NCI-H2171 treated with DMSO at 0.1 percent for 48 hours (cell line): ENCODE measurements around the gene IL1R1.
"Not testable (repeated sequence)": the region's sequence is repeated elsewhere in the genome, so short reads cannot be mapped to it uniquely, and the experiment has no call there.

Experiments
- DNase-seq: peaks from one replicate; lab custom pipeline; 2025; lab: John Stamatoyannopoulos, UW

Gene IL1R1, protein sequence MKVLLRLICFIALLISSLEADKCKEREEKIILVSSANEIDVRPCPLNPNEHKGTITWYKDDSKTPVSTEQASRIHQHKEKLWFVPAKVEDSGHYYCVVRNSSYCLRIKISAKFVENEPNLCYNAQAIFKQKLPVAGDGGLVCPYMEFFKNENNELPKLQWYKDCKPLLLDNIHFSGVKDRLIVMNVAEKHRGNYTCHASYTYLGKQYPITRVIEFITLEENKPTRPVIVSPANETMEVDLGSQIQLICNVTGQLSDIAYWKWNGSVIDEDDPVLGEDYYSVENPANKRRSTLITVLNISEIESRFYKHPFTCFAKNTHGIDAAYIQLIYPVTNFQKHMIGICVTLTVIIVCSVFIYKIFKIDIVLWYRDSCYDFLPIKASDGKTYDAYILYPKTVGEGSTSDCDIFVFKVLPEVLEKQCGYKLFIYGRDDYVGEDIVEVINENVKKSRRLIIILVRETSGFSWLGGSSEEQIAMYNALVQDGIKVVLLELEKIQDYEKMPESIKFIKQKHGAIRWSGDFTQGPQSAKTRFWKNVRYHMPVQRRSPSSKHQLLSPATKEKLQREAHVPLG

DNA sequence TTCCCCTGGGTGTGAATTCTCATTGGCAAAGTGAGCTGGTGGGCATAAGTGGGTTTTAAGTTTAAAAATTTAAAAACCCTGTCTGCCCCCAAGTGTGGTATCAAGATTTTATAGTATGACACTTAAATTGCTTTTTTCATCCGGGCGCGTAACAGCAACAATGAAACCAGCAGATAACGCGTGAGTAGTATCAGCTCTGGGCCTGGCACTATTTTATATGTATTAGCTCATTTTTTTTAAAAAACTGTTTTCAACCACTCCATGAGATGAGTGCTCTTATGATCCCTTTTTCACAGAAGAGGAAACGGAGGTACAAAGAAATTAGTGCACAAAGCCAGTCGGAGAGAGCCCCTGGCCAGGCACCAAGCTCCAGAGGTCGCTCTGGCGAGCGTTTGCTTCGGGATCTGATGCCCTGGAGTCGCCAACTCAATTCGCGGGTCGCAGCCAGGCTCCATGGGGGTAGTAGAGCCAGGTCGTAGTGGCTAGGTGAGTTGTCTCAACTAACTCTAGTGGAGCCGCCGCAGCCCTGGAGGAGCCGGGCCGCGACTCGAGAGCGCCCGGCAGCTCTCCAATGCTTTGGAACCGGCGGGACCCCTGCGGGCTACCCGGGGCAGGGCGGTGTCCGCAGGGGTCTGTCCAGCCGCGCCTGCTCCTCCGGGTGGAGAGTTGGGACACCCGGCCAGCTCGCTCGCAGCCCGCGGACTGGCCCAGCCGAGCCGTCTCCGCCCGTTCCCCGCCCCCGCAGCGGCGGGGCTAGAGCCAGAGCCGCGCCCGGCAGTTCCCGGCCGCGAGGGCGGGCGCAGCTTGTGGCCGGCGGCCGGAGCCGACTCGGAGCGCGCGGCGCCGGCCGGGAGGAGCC lies at the start of gene IL1R1:
Gene IL1R1, plus strand, starts transcription at position 777 of the 859 bp plus-strand sequence. CDS start 14,979 bp downstream, outside the sequence.
- no peak for DNase-seq

DNA sequence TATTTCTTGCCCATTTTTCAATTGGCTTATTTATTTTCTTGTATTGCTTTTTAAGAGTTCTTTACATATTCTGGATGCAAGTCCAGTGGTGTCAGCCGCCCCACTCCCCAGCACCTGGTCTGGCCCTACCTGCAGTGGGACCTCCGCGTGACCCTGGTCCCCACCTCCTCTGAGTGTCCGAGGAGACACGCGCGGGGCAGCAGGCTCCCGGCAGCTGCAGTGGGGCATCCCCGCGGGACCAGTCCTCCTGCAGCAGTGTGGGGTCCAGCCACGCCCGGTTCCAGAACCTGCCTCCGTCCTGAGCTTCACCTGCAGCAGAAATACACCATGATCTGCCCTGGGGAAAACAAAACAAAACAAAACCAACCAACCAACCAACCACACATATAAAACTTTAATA lies 48.9 kb upstream of the IL1R1 start:
- no peak for DNase-seq

GRCh38 chr2:102094917-102095316 lies 47.6 kb upstream of the IL1R1 start:
- no peak for DNase-seq

DNA sequence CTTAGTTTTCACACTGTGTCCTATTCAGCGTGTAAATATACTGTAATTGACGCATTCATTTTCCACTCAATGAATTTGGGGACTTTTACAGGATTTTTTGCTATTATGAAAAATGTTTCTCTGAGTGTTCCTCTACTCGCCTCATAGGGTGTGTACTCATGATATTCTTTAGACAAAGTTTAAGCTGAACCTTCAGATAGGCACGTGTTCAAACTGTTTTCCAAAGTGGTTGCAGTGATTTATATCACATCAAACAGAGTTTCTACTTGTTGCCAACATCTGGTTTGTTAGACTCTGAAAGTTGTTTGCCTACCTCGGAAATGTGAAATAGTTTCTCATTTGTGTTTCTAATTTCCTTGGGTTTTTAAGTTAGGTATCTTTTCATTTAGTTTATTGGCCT lies 46.4 kb upstream of the IL1R1 start:
- no peak for DNase-seq

- no peak for DNase-seq
Observed at GRCh38 chr2:102098756-102099155, 43.8 kb upstream of the IL1R1 start.

- no peak for DNase-seq
Observed at GRCh38 chr2:102099536-102100298, 42.8 kb upstream of the IL1R1 start.

- no peak for DNase-seq
Observed at GRCh38 chr2:102100371-102101096, 42.0 kb upstream of the IL1R1 start.

- DNase-seq, result no peak
Observed at GRCh38 chr2:102101097-102101848, 41.3 kb upstream of the IL1R1 start.

- DNase-seq, result no peak
Observed at GRCh38 chr2:102101849-102102635, 40.5 kb upstream of the IL1R1 start.

DNA sequence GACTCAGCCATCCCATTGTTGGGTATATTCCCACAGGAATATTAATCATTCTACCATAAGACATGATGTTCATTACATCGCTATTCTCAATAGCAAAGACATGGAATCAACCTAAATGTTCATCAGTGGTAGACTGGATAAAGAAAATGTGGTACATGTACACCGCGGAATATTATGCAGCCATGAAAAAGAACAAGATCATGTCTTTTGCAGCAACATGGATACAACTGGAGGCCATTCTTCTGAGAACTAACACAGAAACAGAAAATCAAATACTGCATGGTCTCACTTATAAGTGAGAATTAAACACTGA lies 40.0 kb upstream of the IL1R1 start:
- not testable (repeated sequence) for DNase-seq

DNA sequence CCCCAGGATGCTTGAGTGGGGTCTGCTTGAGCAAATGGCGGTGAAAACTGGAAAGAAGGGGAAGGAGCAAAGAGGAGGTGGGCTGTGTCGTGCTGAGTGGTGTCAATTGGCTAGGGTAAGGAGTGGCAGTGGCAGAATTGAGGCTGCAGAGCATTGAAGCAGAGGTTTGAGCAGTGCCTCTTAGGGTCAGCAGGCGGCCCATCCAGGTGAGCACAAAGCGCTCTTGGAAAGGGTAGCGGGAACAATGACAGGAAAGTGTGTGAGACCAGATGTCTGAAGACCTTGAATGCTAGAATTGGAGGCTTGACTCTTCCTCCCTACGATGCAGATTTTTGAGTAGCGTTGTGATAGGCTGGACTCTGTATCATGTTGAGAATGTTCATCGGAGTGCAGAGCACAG lies 39.3 kb upstream of the IL1R1 start:
- DNase-seq, result no peak

- DNase-seq, result no peak
Observed at GRCh38 chr2:102103992-102104871, 38.3 kb upstream of the IL1R1 start.

GRCh38 chr2:102106133-102106556 lies 36.4 kb upstream of the IL1R1 start:
- no peak for DNase-seq

DNA sequence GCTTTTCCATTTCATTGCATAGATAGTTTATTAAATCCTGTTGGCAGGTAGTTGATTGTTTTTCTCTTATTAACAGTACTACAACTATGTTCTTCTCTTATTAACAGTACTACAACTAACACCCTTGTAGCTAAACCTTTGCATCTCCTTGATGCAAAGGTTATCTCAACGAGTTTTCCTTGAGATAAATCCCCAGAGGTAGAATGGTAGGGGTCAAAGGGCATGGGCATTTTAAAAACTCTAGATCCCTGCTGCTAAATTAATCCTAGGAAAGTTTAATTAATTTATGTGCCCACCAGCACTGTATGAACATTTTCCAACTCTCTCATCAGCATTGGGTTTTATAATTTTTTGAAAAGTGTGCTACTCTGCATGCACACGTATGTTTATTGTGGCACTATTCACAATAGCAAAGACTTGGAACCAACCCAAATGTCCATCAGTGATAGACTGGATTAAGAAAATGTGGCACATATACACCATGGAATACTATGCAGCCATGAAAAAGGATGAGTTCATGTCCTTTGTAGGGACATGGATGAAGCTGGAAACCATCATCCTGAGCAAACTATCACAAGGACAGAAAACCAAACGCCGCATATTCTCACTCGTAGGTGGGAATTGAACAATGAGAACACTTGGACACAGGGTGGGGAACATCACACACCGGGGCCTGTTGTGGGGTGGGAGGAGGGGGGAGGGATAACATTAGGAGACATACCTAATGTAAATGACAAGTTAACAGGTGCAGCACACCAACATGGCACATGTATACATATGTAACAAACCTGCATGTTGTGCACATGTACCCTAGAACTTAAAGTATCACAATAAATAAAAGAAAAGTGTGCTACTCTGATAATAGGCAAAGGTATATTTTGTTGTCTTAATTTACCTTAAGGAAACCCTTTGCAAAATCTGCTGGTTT lies 35.5 kb upstream of the IL1R1 start:
- not testable (repeated sequence) for DNase-seq

- DNase-seq, result no peak
Observed at GRCh38 chr2:102107741-102108070, 34.8 kb upstream of the IL1R1 start.

- DNase-seq, result no peak
Observed at GRCh38 chr2:102109016-102109415, 33.5 kb upstream of the IL1R1 start.

DNA sequence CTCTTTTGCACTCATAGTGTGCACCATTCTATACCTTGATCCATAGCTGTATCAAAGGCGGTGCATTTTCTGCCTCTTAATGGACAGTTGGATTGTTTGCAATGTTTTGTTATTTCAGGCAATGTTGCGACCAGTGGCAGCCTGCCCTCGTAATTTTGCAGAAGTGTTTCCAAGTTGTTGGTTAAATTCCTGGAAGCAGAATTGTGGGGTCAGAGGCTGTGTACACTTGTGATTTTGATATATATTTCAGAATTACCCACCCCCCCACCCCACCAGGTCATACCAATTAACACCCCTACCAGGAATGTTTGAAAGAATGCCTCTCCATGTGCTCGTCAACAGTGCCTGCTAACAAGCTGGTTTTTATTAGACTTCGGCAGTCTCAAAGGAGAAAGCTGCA lies 32.4 kb upstream of the IL1R1 start:
- no peak for DNase-seq
